ENCODE measurements around the gene KCTD5.
"Not testable (repeated sequence)": the region's sequence is repeated elsewhere in the genome, so short reads cannot be mapped to it uniquely, and the experiment has no call there.

DNA sequence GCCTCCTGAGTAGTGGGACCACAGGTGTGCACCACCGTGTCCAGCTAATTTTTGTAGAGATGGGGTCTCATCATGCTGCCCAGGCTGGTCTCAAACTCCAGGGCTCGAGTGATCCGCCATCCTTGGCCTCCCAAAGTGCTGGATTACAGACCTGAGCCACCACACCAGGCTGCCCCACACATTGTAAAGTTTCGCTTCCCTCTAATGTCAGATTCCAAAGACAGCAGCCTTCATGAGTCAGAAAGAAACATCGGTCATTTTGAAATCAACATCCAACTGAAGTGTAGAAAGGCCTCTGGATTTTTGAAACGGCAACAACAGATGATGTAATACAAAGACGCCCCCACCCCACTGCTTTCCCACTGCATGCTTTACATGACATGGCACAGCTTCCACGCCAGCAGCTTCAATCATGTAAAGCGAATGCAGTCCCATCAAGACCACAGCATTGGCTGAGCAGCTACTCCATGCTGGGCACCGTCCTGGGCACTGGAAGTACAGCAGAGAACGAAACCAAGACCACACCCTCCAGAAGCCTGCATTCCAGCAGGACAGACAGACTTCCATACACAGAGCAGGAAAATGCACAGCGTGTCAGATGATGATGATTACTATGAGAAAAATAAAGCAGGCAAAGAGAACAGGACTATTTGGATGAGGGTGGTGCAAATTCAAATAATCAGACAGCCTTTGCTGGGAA, 37.4 kb upstream of the KCTD5 start:
- TF ChIP-seq MYNN (tag by site-specific recombination; IDR thresholded peaks at IDR 0.05; ENCODE audit: borderline replicate concordance); ZNF24 (tag by site-specific recombination; IDR thresholded peaks at IDR 0.05); SP2 (tag by site-specific recombination; IDR thresholded peaks at IDR 0.05); CTCF (tag by site-specific recombination; IDR thresholded peaks at IDR 0.05); ZNF707 (tag by site-specific recombination; IDR thresholded peaks at IDR 0.05): not testable (repeated sequence)
- TF ChIP-seq, protein P1, sequence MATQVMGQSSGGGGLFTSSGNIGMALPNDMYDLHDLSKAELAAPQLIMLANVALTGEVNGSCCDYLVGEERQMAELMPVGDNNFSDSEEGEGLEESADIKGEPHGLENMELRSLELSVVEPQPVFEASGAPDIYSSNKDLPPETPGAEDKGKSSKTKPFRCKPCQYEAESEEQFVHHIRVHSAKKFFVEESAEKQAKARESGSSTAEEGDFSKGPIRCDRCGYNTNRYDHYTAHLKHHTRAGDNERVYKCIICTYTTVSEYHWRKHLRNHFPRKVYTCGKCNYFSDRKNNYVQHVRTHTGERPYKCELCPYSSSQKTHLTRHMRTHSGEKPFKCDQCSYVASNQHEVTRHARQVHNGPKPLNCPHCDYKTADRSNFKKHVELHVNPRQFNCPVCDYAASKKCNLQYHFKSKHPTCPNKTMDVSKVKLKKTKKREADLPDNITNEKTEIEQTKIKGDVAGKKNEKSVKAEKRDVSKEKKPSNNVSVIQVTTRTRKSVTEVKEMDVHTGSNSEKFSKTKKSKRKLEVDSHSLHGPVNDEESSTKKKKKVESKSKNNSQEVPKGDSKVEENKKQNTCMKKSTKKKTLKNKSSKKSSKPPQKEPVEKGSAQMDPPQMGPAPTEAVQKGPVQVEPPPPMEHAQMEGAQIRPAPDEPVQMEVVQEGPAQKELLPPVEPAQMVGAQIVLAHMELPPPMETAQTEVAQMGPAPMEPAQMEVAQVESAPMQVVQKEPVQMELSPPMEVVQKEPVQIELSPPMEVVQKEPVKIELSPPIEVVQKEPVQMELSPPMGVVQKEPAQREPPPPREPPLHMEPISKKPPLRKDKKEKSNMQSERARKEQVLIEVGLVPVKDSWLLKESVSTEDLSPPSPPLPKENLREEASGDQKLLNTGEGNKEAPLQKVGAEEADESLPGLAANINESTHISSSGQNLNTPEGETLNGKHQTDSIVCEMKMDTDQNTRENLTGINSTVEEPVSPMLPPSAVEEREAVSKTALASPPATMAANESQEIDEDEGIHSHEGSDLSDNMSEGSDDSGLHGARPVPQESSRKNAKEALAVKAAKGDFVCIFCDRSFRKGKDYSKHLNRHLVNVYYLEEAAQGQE (tag by site-specific recombination; IDR thresholded peaks at IDR 0.05), result not testable (repeated sequence)
- TF ChIP-seq, protein P2, sequence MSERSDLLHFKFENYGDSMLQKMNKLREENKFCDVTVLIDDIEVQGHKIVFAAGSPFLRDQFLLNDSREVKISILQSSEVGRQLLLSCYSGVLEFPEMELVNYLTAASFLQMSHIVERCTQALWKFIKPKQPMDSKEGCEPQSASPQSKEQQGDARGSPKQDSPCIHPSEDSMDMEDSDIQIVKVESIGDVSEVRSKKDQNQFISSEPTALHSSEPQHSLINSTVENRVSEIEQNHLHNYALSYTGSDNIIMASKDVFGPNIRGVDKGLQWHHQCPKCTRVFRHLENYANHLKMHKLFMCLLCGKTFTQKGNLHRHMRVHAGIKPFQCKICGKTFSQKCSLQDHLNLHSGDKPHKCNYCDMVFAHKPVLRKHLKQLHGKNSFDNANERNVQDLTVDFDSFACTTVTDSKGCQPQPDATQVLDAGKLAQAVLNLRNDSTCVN (tag by site-specific recombination; optimal IDR thresholded peaks at IDR 0.05), result not testable (repeated sequence)
- TF ChIP-seq, protein P3, sequence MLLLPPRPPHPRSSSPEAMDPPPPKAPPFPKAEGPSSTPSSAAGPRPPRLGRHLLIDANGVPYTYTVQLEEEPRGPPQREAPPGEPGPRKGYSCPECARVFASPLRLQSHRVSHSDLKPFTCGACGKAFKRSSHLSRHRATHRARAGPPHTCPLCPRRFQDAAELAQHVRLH (tag by site-specific recombination; IDR thresholded peaks at IDR 0.05), result not testable (repeated sequence)
